Colon (tissue), 2 donors: ENCODE data around the gene PSD2.

Source experiments
- FAIRE-seq: peaks from 2 replicates; lab custom pipeline; 2012; peaks lifted over from hg19 to GRCh38; lab: Jason Lieb, UNC
- donor health status: control.
- donor health status: control.

The PSD2 gene

GRCh38 chr5:139881143-139881733 is 85.6 kb downstream of the PSD2 start:
- FAIRE-seq = no peak

GRCh38 chr5:139882316-139882715 is 86.7 kb downstream of the PSD2 start:
- FAIRE-seq = no peak

- FAIRE-seq = no peak
These were observed 87.4 kb downstream of the PSD2 start for GRCh38 chr5:139882961-139883539.

- FAIRE-seq = no peak
These were observed 88.5 kb downstream of the PSD2 start for GRCh38 chr5:139884144-139884543.

GRCh38 chr5:139884734-139885133 is 89.1 kb downstream of the PSD2 start:
- no peak for FAIRE-seq

GRCh38 chr5:139885172-139885856 is 89.7 kb downstream of the PSD2 start:
- FAIRE-seq = no peak

GRCh38 chr5:139885857-139886208 is 90.2 kb downstream of the PSD2 start:
- no peak for FAIRE-seq

- FAIRE-seq = no peak
These were observed 90.6 kb downstream of the PSD2 start for GRCh38 chr5:139886213-139886612.

- no peak for FAIRE-seq
These were observed 92.8 kb downstream of the PSD2 start for GRCh38 chr5:139888370-139888769.

GRCh38 chr5:139889410-139889809 is 93.8 kb downstream of the PSD2 start:
- no peak for FAIRE-seq

- FAIRE-seq = no peak
These were observed 98.3 kb downstream of the PSD2 start for GRCh38 chr5:139893873-139894272.
